HG03196 (cell line): ENCODE results near the gene ZNF598.
"Not testable (repeated sequence)": the region's sequence is repeated elsewhere in the genome, so short reads cannot be mapped to it uniquely, and the experiment has no call there.

ENCODE experiments used
- ATAC-seq: cut with Tn5 transposase; IDR thresholded peaks from one replicate; pipeline ENCODE4 v1.9.1; 2021; ENCODE audit not compliant: unreplicated experiment

ZNF598 gene

GRCh38 chr16:2040787-2041522 is 31.3 kb upstream of the ZNF598 start:
- ATAC-seq: no peak

DNA sequence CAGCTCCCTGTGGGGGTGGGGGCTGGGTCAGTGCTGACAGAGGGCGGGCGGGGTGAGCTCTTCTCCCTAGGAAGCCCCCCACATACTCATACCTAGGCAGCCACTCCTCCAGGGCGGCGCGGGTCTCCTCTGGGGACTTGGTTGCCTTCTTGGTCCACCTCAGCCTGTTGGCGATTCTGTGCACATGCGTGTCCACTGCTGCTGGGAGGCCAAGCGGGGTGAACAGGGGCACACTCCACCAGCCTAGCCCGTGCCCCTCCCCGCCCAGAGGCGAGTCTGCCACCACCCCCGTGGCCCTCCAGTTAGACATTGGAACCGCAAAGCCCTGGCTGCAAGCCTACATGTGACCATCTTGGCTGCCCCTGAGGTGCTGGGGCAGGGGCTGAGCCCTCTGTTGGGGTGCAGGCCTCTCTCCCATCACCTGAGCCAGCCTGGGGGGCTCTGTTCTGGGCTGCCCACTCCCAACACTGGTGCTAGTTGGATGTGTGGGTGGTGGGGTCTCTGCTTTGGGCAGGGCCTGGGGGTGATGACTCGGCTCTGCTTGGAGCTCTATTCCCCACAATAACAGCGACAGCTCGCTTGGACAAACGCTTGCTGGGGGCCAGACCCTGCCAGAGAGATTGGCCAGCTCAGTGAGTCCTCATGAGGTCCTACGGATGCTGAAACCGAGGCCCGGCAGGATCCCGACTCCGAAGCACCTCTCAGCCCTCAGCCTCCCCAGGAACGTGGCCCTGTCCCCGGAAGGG is 30.6 kb upstream of the ZNF598 start:
- no peak for ATAC-seq

- ATAC-seq: no peak
Measured at GRCh38 chr16:2039274-2040031, 29.8 kb upstream of the ZNF598 start.

DNA sequence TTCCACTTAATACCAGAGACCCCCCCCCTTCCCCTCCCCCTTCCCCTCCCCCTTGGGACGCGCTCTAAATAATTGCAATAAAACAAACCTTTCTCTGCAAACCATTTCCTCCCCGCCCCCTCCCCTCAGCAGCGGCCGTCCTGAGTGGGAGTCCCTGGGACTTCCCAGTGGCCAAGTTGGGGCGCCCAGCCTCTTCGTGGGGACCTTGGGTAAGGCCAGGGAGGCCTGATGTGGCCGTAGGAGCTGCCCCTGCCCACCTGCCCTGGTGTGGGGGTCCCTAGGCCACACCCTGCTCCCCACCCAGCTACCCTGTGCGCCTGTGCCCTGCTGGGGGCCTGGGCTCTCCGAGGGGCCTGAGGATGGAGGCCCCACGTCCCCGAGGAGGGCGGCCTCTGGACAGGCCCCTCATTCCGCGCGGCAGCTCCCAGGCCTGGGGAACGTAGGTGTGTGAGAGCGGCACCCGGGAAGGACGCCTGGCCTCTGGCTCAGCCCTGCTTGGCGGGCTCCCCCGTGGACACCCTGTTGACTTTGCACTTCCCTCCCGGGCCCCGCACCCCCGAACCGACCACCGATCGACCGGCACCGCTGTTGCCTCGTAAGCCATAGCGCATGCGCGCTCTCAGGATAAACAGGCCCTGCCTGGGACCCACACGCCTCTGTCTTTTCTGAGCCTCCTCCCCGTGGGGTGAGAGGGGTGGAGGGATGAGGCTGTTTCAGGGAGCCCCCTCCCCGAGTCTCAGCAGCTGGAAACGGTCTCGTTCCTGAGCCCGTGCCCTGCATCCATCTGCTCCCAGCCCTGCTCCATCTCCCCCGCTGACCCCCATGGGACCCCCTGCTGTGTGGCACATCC is 29.0 kb upstream of the ZNF598 start:
- no peak for ATAC-seq

GRCh38 chr16:2037647-2038381 is 28.2 kb upstream of the ZNF598 start:
- ATAC-seq: no peak

- no peak for ATAC-seq
Measured at GRCh38 chr16:2037115-2037514, 27.5 kb upstream of the ZNF598 start.

- no peak for ATAC-seq
Measured at GRCh38 chr16:2036200-2036966, 26.8 kb upstream of the ZNF598 start.

DNA sequence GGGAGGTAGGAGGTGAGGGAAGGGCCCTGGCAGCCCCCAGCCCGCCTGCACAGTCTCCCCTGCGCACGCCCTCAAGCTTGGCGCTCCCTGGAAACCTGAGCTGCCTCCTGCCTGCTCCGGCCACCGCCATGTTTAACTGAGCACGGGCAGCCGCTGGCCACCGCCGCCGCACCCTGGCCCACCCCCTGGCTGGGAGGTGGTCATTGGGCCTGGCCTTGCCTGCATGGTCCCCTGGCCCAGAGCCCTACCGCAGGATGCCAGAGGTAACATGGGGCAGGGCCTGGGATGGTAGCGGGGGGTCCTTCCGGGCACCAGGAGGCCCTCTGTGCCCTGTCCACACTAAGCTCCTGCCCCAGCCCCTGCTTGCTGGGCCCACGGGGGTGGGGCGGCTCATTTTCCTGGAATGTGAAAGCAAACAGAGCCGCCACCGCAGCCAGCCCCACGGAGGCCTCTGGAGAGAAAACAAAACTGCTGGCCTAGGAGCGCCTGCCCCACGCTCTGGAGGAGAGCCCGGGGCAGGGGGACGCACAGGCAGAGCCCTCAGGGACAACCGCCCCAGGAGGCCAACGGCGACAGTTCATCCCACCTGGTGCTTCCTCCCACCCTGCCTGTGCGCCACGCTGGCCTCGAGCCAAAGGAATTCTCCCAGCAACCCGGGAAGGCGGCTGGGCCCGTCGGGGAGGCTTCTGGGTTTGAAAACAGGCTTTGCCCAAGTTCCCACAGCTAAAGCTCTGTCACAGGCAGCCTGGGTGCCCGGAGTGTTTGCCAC is 26.0 kb upstream of the ZNF598 start:
- no peak for ATAC-seq

DNA sequence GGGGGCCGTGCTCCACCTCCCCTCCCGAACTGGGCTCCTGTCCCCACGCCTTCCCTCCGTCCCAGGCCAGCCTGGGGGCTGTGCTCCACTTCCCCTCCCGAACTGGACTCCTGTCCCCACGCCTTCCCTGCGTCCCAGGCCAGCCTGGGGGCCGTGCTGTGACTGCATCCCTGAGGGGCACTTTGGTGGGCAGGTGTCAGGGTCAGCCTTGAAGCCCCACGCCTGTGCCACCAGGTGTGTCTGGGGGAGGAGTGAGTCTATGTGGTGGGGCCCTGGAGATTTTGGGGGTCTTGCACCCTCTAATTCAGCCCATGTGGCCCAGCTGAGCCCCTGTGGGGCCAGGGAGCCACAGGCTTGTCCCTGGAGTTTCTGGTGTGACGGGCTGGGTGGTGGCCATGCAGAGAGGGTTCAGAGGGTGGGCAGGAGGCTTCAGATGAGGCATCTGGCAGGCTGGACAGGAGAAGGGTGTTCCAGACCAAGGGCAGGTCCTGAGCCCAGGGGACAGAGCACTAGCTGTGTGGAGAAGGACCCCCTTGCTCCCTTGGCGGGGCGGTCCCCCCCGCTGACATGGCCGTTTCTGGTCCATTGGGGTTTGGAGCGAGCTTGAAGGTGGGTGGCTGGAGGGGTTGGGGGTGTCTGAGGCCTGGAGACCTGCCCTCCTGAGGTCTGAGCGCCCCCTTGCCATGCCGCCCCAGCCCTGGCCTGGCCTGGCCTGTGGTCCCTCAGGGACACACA is 25.2 kb upstream of the ZNF598 start:
- ATAC-seq: no peak

DNA sequence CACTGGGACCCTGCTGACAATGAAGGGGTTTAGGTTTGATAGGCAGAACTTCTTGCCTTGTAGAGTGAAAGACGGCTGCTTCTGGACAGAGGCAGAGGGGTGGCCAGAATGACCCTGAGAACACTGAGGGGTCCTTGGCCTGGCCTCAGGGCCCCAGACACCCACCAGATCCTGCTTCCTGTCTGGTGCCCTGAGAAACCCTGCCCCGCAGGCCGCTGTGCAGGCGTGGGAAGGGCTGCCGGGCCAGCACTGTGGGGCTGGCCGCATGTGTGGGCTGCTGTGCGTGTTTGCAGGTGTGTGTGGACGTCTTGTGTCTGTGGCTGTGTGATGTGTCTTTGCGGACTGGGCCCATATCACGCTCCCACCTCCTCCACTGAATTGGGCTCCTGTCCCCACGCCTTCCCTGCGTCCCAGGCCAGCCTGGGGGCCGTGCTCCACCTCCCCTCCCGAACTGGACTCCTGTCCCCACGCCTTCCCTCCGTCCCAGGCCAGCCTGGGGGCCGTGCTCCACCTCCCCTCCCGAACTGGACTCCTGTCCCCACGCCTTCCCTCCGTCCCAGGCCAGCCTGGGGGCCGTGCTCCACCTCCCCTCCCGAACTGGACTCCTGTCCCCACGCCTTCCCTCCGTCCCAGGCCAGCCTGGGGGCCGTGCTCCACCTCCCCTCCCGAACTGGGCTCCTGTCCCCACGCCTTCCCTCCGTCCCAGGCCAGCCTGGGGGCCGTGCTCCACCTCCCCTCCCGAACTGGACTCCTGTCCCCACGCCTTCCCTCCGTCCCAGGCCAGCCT is 24.5 kb upstream of the ZNF598 start:
- ATAC-seq: not testable (repeated sequence)

DNA sequence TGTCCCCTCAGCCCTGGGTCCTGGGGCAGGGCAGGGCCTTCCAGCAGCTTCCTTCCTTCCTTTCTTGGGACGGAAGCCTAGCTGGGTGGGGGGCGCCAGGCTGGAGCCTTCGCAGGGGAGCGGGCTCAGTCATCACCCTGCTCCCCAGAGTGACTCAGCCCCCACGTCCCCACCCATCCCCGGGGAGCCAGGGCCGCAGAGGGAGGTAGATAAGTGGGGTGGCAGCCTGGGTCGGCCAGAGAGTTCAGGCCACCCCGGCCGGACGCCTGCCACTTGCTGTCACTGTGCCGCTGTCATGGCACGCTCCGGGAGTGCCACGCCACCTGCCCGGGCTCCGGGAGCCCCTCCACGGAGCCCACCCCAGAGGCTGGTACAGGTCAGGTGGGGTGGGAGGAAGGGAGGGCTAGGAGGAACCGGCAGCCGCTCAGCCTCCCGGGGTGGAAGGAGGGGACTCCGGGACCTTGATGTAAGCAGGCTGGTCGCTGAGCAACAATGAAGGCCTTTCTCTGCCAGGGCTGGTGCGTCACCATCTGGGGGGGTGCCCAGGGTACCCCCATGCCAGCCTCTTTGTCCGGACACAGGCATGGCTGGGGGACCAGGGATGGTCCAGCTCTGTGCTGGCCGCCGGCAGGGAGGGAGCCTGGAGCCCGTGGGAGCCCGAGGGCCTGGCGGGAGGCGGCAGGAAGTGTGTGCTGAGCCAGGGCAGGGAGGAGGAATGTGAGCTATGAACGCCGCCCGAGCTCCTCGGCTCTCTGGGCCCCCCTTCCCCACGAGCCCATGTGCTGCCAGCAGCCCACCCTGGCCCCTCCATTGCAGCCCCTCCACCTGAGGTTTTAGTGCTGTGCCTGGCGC is 23.7 kb upstream of the ZNF598 start:
- ATAC-seq: no peak

DNA sequence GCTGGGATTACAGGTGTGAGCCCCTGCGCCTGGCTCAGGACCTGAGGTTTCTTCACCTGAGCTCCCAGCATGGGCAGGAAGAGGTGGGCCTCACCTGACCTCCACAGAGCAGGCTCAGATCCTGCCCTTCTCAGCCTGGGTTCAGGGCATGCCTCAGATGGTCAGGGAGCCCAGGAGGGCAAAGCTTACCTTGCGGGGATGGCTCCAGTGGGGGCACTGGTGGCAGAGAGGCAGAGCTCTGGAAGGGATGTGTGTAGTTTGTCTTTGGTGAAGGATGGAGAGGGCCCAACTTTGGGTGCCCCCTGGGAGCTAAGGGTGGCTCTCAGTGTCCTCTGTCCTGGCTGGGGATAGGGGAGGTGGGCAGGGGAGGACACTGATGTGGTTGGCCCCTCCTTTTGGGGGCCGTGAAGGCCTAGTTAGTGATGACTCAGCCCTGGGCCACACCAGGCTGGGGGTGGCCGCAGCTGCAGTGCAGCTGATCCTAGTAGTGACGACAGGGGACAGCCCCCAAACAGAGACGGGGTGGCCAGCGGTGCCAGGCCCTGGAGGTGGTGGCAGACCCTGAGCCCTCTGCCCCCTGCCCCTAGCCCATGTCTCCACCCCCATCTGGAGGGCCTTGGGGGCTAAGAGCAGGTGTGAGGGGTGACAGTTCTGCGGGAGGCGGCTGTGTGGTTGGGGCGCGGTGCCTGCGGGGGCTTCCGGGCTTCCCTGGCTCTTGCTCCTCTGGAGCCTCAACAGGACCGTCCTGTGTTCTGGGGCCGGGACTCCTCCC is 22.9 kb upstream of the ZNF598 start:
- ATAC-seq: no peak

DNA sequence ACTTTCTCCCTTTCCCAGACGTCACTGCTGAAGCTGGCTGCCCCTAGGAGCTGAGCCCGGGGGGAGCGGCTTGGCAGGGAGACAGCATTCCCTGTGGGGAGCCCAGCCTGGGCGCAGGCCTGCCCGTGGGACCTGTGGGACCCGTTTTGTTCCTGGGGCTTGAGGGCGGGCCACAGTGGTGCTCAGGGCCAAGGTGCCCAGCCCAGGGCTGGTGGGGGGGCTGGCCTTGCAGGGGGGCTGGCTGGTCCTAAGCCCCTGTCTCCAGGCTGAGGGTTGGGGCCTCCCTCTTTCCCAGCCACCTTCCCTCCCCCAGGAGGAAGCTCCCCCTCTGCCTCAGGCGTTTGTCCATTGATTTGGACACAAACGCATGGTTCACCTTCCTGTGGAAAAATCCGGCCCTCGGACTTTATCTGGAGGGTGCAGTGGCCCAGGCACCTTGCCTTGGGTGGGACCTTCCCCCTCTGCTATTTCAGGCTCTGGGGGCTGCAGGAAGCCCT is 21.5 kb upstream of the ZNF598 start:
- ATAC-seq: no peak

DNA sequence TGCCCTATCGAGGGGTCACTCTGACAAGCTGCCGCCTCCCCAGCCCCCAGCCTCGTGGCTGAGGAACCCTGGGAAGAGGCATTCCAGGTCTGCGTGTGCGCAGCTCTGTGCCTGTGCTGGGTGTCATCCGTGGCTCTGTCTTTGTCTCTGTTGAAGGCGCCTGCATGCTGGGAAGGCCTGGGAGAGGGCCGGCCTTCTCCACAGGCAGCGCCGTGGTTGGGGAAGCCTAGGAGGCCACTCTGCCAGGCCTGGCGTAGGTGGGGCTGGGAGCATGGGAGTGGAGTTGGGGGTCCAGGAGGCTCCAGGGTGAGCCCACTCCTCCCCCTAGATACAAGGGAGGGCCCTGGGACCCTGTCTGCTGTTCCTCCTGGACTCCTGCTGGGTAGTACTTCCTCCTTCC is 20.4 kb upstream of the ZNF598 start:
- no peak for ATAC-seq

DNA sequence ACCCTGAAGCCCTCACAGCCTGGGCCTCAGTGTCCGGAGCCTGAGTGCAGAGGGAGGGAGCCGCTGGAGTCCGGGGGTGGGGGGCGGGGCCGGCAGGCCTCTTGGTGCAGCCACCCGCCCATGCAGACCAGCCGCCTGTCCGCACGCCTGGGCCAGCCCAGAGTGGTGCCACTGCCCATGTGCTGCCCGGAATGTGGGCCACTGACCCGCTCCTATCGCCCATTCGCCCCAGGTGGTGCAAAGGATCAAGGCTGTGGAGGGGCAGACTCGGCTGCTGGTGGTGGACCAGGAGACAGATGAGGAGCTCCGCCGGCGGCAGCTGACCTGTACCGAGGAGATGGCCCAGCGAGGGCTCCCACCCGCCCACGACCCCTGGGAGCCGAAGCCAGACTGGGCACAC is 19.7 kb upstream of the ZNF598 start:
- no peak for ATAC-seq
